Urinary bladder (tissue), 4 donors: ENCODE results near the gene MPZL1. TPM values are rescaled to one million over a fixed set of nuclear protein-coding genes. Genes with fewer than 3 reads are reported as not detected.
"Not testable (repeated sequence)": the region's sequence is repeated elsewhere in the genome, so short reads cannot be mapped to it uniquely, and the experiment has no call there.

ENCODE experiments used
- DNase-seq: peaks from one replicate; pipeline ENCODE4 v3.0.0-alpha.2; 2015; ENCODE audit errors: extremely low spot score
- H3K27ac ChIP-seq: one replicate; pipeline ENCODE4 v1.5.1; 2013; ENCODE audit warnings: low read depth, mild to moderate bottlenecking, moderate library complexity
- H3K36me3 ChIP-seq: one replicate; pipeline ENCODE4 v1.6.1; 2013; ENCODE audit warnings: mild to moderate bottlenecking, moderate library complexity; ENCODE audit not compliant: insufficient read depth
- H3K4me1 ChIP-seq: one replicate; pipeline ENCODE4 v1.6.1; 2013; ENCODE audit warnings: mild to moderate bottlenecking, moderate library complexity; ENCODE audit not compliant: insufficient read depth
- H3K4me3 ChIP-seq: one replicate; pipeline ENCODE4 v1.5.1; 2013; ENCODE audit warnings: low read depth, low read length
- WGBS: extraction: QIAGEN DNeasy Blood & Tissue Kit; methylation state at CpG from one replicate; pipeline ENCODE4 v1.1.7; 2013; 5-methylcytosine and 5-hydroxymethylcytosine counted together
- polyA plus RNA-seq: library from polyadenylated mRNA; stranded (reverse); fragments of 200-250 nt; gene quantifications from one replicate; pipeline ENCODE4 v1.2.3, GENCODE V29; 2013
- total RNA-seq: library from RNA; depleted of rRNA; stranded (reverse); fragments of >200 nt; gene quantifications from one replicate; pipeline ENCODE4 v1.2.3, GENCODE V29; 2014
- donor health status: healthy with polysubstance abuse.
- donor health status: healthy.

The MPZL1 gene
- total and polyA plus RNA-seq, 2 donors = 79.4 to 154 TPM

GRCh38 chr1:167819849-167820683 is 98.3 kb downstream of the MPZL1 start:
- Histone ChIP-seq H3K36me3 (no peaks in the 10 kb centered on the region), H3K27ac (peak overlapping the region; percentile 58), H3K4me3 (no peak overlapping the region), H3K4me1 (no peaks in the 10 kb centered on the region)
- WGBS = 11% methylated on average over 35 of the region's 35 CpGs
- DNase-seq = no peak

GRCh38 chr1:167820684-167821355 is 99.0 kb downstream of the MPZL1 start:
- Histone ChIP-seq H3K27ac (no peak overlapping the region), H3K36me3 (no peaks in the 10 kb centered on the region), H3K4me1 (no peaks in the 10 kb centered on the region), H3K4me3 (no peak overlapping the region)
- no peak for DNase-seq
- 86% methylated on average over 12 of the region's 12 CpGs for WGBS

GRCh38 chr1:167821356-167821685 is 99.5 kb downstream of the MPZL1 start:
- 75% methylated on average over 6 of the region's 6 CpGs for WGBS
- H3K4me1 ChIP-seq = no peaks in the 10 kb centered on the region
- H3K36me3 ChIP-seq = no peaks in the 10 kb centered on the region
- no peak for DNase-seq
- H3K4me3 ChIP-seq = no peak overlapping the region
- no peak overlapping the region for H3K27ac ChIP-seq

DNA sequence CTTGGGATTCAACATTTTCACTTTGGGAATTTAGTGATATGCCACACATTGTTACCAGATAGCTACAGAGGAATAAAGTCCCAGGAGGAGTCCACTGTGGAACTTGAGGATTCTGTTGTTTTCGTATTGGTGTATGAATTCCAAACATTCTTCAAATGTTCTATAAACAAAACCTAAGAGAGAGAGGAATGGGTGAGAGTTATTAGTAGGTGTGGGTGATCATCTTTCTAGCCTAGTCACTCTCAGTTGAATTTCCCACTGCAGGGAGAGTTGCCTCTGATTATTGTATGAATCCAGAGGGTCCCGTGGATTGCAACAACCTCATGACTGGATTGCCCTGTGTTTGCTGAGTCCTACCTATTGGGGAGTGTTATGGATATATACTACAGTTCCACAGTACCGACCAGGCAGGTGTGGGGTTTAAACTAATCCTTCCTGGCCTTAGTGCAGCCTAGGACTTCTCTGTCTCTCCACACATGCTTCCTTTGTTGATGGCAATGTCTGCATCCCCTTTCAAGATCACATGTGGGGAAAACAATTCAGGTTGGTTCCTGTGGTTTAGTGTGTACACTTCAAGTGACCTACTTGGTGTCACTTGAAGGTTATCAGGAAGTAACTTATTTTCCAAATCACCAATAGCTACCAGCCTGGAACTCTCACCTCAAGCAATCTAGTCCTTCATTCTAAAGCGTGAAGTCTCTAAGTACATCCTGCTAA is 100.3 kb downstream of the MPZL1 start:
- Histone ChIP-seq H3K27ac (no peak overlapping the region), H3K4me1 (no peaks in the 10 kb centered on the region), H3K36me3 (no peaks in the 10 kb centered on the region), H3K4me3 (no peak overlapping the region)
- WGBS = 73% methylated on average over 4 of the region's 4 CpGs
- DNase-seq = no peak

DNA sequence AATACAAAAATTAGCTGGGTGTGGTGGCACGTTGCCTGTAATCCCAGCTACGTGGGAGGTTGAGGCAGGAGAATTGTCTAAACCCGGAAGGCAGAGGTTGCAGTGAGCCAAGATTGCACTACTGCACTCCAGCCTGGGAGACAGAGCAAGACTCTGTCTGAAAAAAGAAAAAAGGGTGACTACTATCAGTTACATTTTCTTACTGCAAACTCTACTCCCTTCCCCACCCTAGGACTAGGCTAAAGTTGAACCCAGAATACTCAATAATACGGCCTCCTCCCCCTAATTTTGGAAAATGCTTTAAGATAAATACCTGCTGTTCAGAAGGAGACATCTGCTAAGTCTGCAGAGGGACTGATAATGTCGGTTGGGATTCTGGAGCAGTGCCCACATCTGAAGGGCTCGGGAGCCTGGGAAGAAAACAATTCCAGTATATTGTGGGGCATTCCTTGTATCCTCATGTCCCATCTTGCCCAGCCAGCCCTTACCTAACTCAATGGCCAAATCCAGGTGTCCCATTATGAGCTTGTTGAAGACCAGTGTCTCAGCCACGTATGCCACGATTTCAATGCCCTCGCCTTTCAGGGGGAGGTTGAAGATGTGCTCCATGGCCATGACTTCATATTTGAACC is 102.5 kb downstream of the MPZL1 start:
- DNase-seq = no peak
- Histone ChIP-seq H3K36me3 (no peaks in the 10 kb centered on the region), H3K4me3 (no peak overlapping the region), H3K27ac (no peak overlapping the region), H3K4me1 (no peaks in the 10 kb centered on the region)
- 65% methylated on average over 9 of the region's 9 CpGs for WGBS

DNA sequence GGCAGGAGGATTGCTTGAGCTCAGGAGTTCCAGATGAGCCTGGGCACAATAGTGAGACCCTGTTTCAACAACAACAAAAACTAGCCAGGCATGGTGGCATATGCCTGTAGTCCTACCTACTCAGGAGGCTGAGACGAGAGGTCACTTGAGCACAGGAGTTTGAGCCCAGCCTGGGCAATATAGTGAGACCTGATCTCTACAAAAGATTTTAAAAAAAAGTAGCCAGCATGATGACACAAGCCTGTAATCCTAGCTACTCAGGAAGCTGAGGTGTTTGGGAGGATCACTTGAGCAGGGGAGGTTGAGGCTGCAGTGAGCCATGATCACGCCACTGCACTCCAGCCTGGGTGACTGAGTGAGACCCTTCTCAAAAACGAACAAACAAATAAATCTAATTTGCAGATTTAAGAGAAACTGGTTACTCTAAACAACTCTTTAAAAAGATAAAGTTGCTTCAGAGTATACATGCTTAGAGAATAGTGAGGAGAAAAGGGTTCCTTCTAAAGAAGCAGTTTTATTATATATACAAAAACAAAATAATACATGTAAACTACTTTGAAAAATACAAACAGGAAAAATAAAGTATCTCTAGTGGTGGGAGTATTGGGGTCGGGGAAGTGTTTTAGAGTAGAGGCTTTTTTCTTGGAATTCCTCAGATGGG is 103.8 kb downstream of the MPZL1 start:
- 74% methylated on average over 4 of the region's 4 CpGs for WGBS
- Histone ChIP-seq H3K4me3 (no peak overlapping the region), H3K36me3 (no peaks in the 10 kb centered on the region), H3K4me1 (no peaks in the 10 kb centered on the region), H3K27ac (no peak overlapping the region)
- DNase-seq = no peak

- no peaks in the 10 kb centered on the region for H3K36me3 ChIP-seq
- H3K4me3 ChIP-seq = no peak overlapping the region
- 69% methylated on average over 4 of the region's 4 CpGs for WGBS
These were observed 104.3 kb downstream of the MPZL1 start for GRCh38 chr1:167826127-167826526.

DNA sequence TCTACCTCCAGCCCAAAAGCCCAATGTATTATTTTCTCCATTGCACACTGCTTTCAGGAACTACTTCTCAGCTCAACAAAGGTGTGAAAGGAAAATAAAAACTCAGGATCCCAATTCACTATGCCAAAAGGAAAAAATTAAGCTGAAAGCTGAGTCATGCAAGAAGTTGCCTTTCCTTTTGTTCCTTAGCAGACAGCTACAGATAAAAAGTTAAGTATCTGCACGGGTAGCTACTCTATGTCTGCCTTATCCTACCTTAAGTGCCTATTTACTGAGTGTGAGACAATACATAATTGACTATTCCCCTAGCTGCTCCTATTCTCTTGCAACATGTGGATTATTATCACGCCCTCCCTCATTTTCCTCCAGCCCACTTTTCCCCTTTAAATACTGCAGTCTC is 108.1 kb downstream of the MPZL1 start:
- H3K27ac ChIP-seq = no peak overlapping the region
- DNase-seq = no peak
- H3K4me1 ChIP-seq = no peaks in the 10 kb centered on the region
- no peak overlapping the region for H3K4me3 ChIP-seq
- WGBS = 53% methylated on average over 2 of the region's 2 CpGs
- H3K36me3 ChIP-seq = no peaks in the 10 kb centered on the region

More at GRCh38 chr1:167826127-167826526, 104.3 kb downstream of the MPZL1 start:
- Histone ChIP-seq H3K27ac (no peak overlapping the region), H3K4me1 (no peaks in the 10 kb centered on the region)
- DNase-seq = no peak

- not testable (repeated sequence) for H3K4me3 ChIP-seq, DNase-seq, H3K36me3 ChIP-seq, H3K4me1 ChIP-seq, H3K27ac ChIP-seq
- 81% methylated on average over 5 of the region's 5 CpGs for WGBS
These were observed 108.9 kb downstream of the MPZL1 start for GRCh38 chr1:167830668-167831067.

GRCh38 chr1:167832693-167833092 is 110.9 kb downstream of the MPZL1 start:
- no peak for DNase-seq
- no peaks in the 10 kb centered on the region for H3K36me3 ChIP-seq
- H3K4me3 ChIP-seq = no peak overlapping the region
- H3K4me1 ChIP-seq = no peaks in the 10 kb centered on the region
- WGBS = 84% methylated on average over 5 of the region's 5 CpGs
- H3K27ac ChIP-seq = no peak overlapping the region

GRCh38 chr1:167833904-167834303 is 112.1 kb downstream of the MPZL1 start:
- Histone ChIP-seq H3K27ac (no peak overlapping the region), H3K4me3 (no peak overlapping the region), H3K36me3 (no peaks in the 10 kb centered on the region), H3K4me1 (no peaks in the 10 kb centered on the region)
- no peak for DNase-seq

GRCh38 chr1:167836197-167836596 is 114.4 kb downstream of the MPZL1 start:
- no peak for DNase-seq
- H3K36me3 ChIP-seq = no peaks in the 10 kb centered on the region
- 59% methylated on average over 4 of the region's 4 CpGs for WGBS
- no peaks in the 10 kb centered on the region for H3K4me1 ChIP-seq
- H3K27ac ChIP-seq = no peak overlapping the region
- H3K4me3 ChIP-seq = no peak overlapping the region

DNA sequence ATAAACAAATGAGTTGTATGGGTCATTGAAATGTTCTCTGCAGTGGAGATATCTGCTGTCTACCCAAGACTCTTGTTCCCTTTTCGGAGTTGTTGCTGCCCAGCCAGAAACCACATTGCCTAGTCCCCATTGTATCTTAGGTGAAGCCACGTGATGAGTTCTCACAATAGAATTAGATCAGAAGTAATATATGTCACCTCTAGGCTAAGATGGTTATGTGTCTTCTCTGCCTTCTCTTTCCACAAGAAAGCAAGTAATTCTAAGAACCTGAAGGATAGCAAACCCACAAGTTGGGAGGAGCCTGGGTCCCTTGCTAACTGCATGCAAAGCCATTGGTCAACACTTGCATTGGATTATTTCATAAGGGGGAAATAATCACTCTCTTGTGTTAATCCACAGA is 115.5 kb downstream of the MPZL1 start:
- 48% methylated on average over 2 of the region's 2 CpGs for WGBS
- DNase-seq = no peak
- Histone ChIP-seq H3K36me3 (no peaks in the 10 kb centered on the region), H3K27ac (no peak overlapping the region), H3K4me3 (no peak overlapping the region), H3K4me1 (no peaks in the 10 kb centered on the region)
